ENCODE results near the gene PDZRN4.

The PDZRN4 gene

GRCh38 chr12:41497409-41497808 lies 309.3 kb downstream of the PDZRN4 start:
- in situ Hi-C loops (cut with HindIII; ENCODE audit: low sequenced_read_pairs): no loop called here

GRCh38 chr12:41504976-41505375 lies 316.9 kb downstream of the PDZRN4 start:
- in situ Hi-C loops (cut with HindIII; ENCODE audit: low sequenced_read_pairs): no loop called here

GRCh38 chr12:41507286-41507685 lies 319.2 kb downstream of the PDZRN4 start:
- in situ Hi-C loops (cut with HindIII; ENCODE audit: low sequenced_read_pairs): no loop called here

- in situ Hi-C loops (cut with HindIII; ENCODE audit: low sequenced_read_pairs): no loop called here
Measured at GRCh38 chr12:41509271-41510055, 321.3 kb downstream of the PDZRN4 start.

- in situ Hi-C loops (cut with HindIII; ENCODE audit: low sequenced_read_pairs): no loop called here
Measured at GRCh38 chr12:41510470-41510869, 322.4 kb downstream of the PDZRN4 start.

DNA sequence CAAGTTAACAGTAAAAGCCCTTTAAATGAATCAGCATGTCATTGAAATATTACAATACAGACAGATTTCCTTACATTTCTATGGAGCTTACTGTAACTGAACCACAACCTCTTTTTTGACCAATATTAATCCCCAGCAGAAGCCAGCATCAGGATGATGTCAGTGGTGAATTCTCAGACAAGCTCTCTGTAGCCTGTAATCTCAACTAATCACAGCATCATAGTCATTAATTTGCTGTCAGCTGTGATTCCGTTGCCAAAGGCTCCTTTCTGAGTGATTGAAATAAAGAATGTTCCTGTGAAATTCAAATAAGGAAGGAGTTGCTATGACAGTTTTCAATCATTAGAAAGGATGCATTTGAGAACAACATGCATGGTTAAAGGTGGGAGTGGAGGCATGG lies 323.1 kb downstream of the PDZRN4 start:
- in situ Hi-C loops (cut with HindIII; ENCODE audit: low sequenced_read_pairs): no loop called here

DNA sequence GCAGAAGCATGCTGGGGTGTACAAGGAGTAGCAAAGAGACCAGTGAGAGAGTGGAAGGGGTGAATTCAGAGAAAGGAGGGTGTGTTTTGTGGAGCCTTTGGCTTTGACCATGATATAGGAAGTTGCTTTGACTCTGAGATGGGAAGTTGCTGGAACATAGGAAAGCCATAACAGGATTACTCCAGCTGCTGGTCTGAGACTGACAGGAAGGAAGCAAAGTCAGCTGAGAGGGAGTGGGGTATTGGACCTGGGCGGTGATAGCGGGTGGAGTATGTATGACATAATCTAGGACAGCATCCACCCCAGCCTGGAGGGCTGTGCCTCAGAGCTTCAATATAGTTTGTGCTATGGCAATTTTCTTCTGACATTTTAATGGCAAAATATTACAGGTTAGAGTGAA lies 324.4 kb downstream of the PDZRN4 start:
- in situ Hi-C loops (cut with HindIII; ENCODE audit: low sequenced_read_pairs): no loop called here

DNA sequence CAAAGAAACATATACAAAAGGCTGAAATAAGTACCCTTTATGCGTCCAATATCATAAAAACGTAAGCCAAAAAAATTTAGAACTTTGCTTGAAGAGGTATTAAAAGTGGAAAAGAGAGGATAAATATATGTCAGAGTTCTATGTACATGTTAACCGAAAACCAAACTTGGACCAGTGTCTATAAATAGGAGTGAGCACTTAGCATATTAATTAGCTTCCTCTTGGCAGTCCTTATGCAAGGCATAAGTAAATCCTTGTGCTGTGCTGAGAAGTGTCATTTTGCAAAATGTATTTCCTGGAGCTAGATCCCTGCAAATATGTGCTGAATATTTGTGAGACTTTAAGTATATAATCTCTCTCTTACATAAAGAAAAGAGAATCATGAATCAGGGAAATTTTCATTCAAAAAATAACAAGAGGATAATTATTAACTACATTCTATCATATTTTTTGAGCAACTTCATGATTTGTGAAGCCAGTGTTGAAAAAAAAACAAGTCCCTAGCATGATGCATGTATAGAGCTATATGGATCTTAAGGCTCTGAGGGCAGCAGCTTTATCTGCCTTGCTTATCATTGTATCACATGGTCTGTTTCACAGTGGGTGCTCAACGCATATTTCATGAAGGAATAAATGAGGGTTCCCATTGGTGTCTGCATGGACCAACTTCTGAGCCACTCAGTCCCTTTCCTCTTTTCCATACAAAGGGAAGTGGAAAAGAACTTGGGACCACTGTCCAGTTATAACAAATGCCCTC lies 326.1 kb downstream of the PDZRN4 start:
- in situ Hi-C loops (cut with HindIII; ENCODE audit: low sequenced_read_pairs): no loop called here

DNA sequence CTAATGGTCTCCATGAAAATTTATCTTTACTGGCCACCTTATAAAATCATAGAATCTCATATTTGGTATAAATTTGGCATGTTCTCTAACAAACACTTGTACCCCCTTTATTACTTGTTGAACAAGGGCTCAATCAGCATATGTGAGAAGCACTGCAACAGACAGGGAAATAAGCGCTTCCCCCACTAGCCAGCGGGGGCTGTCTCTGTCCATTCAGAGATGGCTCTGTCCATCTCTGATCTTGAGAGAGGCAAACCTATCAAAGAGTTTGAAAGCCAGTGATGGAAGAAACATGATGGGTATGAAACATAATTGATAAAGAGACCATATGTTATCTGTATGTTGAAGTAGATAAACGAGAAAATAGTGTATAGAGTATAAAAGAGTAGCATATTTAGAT lies 326.8 kb downstream of the PDZRN4 start:
- in situ Hi-C loops (cut with HindIII; ENCODE audit: low sequenced_read_pairs): no loop called here

DNA sequence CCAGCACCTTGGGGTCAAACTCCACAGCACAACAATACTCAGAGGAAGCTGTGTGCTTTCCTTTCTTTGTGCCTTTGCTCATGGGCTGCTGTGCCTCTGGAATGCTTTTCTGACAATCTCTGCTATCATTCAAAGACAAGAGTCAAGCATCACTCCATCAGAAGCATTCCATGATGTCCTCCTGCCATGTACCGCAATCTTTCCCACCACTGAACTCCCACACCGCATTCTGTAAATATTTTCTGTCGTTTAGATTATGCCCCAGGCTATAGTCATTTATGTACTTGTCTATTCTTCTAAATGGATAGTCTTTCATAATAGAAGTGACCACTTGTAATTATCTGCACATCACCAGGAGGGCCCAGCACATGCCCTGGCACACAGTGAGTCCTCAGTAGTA lies 327.8 kb downstream of the PDZRN4 start:
- in situ Hi-C loops (cut with HindIII; ENCODE audit: low sequenced_read_pairs): no loop called here

GRCh38 chr12:41520869-41521268 lies 332.7 kb downstream of the PDZRN4 start:
- in situ Hi-C loops (cut with HindIII; ENCODE audit: low sequenced_read_pairs): no loop called here

DNA sequence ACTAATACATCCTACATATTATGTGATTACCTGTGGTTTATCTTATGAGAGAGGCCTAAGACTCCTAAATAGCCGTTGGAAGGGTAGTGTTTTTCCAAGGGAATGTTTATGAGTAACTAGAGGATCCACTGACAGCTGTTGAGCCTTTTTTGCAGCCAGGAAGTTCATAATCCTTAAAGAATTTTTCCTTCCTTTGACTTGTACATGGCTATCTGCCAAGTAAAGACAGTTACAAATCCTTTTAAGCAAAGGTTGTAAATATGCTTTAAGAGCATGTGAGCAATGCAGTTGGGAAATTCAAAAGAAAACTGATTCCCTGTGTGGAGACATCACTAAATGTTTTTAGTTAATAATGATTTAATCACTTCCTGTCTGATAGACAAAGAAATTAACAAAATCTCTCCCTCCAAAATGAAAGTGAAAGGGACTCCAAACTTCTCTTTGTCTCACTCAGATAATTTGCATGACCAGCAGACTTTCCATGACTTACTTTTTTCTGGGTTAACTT lies 333.8 kb downstream of the PDZRN4 start:
- in situ Hi-C loops (cut with HindIII; ENCODE audit: low sequenced_read_pairs): no loop called here

- in situ Hi-C loops (cut with HindIII; ENCODE audit: low sequenced_read_pairs): no loop called here
Measured at GRCh38 chr12:41527062-41527461, 338.9 kb downstream of the PDZRN4 start.

GRCh38 chr12:41527534-41528116 lies 339.5 kb downstream of the PDZRN4 start:
- in situ Hi-C loops (cut with HindIII; ENCODE audit: low sequenced_read_pairs): no loop called here

DNA sequence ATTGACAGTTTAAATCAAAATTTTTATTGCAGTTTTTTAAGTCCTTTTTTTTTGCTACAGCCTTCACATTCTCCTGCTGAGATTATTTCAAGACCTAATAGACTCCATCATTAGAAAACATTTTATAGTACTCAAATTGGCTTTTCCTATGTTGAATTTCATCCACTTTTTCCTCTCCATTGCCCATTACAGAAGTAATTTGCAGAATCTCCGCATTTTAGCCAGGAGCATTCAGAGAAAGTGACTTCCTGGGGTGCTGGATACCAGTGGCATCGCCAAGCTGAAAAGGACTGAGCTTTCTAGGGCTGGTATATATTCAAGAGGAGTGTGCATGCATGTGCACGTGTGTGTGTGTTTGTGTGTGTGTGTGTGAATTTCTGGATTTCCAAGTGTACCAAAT lies 340.8 kb downstream of the PDZRN4 start:
- in situ Hi-C loops (cut with HindIII; ENCODE audit: low sequenced_read_pairs): no loop called here

- in situ Hi-C loops (cut with HindIII; ENCODE audit: low sequenced_read_pairs): no loop called here
Measured at GRCh38 chr12:41530441-41530840, 342.3 kb downstream of the PDZRN4 start.

DNA sequence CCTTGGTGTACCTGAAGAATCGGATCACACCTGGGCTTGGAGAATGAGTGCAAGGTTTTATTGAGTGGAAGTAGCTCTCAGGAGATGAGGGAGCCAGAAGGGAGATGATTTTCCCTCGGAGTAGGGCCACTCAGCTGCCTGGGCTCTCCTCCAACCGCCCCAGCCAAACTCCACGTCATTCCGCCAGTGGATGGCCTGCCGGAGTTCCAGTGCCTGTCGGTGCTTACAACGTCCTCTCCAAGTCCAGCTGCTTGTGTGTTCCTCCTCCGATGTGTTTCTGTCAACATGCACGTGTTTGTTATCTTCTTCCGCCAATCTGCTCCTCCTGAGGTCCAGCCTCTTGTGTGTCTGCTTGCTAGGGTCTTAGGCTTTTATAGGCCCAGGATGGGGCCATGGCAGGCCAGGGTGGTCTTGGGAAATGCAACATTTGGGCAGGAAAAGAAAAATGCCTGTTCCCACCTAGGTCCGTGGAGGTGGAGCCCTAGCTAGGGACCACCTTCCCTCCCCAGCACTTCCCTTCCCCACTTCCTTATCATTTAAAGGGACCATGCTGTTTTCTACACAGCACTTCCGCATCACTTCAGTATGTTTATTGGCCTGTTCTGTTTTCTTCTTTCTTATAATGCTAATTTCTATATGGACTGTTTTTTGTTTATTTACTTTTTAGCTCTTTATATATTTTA lies 343.2 kb downstream of the PDZRN4 start:
- in situ Hi-C loops (cut with HindIII; ENCODE audit: low sequenced_read_pairs): no loop called here

DNA sequence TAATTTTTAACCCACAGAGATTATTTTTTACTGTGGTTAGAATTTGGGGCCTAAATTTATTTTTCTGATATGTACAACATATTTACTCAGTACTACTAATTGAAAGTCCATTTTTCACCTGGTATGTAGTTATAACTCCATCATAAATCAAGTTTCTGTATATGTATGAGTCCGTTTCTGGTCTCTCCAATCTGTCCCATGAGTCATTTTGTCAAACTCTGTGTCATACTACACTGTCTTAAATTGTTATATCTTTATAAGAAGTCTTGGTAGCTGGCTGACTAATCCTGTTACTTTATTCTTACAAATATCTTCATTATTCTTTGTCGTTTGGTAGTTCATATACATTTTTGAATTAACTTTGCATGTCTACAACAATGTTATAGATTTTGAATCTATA lies 344.0 kb downstream of the PDZRN4 start:
- in situ Hi-C loops (cut with HindIII; ENCODE audit: low sequenced_read_pairs): no loop called here

GRCh38 chr12:41536813-41537490 lies 348.8 kb downstream of the PDZRN4 start:
- in situ Hi-C loops (cut with HindIII; ENCODE audit: low sequenced_read_pairs): no loop called here

DNA sequence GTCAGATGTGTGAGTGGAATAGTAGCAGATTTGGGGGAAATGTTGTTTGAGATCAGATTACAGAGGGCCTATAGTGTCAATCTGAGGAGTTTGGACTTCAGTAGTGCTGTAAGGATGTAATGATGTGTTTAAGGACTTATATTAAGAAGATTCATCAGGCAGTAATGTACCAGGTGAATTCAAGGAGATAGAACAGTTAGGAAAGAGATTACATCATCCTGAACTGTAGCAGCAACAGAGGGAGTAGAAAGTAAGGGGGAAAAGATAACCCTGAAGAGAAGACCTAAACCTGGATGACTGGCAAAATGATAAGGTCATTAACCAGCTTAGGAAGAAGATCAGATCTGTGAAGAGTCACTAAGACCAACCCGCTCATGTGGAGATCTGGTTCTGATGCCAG lies 349.4 kb downstream of the PDZRN4 start:
- in situ Hi-C loops (cut with HindIII; ENCODE audit: low sequenced_read_pairs): no loop called here

- in situ Hi-C loops (cut with HindIII; ENCODE audit: low sequenced_read_pairs): no loop called here
Measured at GRCh38 chr12:41545761-41546160, 357.6 kb downstream of the PDZRN4 start.

Measured in DLD1 (cell line).